GM12873 (cell line): ENCODE measurements around the gene DLX1.

ENCODE experiments used
- TF ChIP-seq, protein P1 (sequence below): IDR thresholded peaks from 2 replicates; pipeline ENCODE4 v1.5.1; 2012; ENCODE audit warnings: low read depth, mild to moderate bottlenecking, moderate library complexity, low read length, control low read depth; ENCODE audit not compliant: insufficient read depth; ENCODE audit errors: missing control alignments

DLX1 gene

DNA sequence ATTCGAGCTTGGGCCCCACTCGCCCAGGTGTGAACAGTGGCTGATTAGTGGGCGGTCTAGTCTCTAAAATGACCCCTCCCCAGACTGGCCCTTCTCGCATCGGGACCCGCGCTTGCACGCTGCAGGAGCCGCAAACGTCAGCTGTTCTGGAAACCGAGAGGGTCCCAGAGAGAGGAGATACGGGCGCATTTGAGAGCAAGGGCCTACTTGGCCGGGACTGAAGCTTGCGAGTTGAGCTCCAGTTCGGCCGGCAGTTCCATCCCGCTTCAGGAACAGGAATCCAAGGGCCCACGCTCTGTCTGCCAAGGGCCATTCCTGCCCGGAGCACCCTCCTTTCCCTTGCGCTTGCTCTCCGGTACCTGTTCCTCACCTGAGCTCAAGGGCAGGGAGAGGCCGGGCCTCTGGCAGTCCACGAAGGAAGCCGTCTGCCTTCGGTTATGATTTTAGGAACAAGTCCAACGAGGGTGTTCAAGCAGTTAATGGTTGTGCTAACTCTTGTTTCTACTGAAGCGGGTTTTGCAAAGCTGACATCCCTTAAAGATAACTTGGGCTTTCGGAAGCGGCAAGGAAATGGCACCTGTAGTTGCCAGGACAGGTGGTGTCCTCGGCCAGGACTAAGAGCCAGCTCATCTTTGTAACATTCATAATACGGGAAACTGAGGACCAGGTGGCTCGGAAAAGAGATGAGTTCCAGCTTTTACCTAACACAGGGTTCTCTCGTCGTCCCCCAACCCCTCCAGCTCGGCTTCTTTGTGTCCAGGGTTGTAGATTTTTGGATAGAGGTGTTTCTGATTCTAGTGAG lies 3.9 kb upstream of the DLX1 start:
- TF ChIP-seq, protein P1, sequence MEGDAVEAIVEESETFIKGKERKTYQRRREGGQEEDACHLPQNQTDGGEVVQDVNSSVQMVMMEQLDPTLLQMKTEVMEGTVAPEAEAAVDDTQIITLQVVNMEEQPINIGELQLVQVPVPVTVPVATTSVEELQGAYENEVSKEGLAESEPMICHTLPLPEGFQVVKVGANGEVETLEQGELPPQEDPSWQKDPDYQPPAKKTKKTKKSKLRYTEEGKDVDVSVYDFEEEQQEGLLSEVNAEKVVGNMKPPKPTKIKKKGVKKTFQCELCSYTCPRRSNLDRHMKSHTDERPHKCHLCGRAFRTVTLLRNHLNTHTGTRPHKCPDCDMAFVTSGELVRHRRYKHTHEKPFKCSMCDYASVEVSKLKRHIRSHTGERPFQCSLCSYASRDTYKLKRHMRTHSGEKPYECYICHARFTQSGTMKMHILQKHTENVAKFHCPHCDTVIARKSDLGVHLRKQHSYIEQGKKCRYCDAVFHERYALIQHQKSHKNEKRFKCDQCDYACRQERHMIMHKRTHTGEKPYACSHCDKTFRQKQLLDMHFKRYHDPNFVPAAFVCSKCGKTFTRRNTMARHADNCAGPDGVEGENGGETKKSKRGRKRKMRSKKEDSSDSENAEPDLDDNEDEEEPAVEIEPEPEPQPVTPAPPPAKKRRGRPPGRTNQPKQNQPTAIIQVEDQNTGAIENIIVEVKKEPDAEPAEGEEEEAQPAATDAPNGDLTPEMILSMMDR = no peak

DNA sequence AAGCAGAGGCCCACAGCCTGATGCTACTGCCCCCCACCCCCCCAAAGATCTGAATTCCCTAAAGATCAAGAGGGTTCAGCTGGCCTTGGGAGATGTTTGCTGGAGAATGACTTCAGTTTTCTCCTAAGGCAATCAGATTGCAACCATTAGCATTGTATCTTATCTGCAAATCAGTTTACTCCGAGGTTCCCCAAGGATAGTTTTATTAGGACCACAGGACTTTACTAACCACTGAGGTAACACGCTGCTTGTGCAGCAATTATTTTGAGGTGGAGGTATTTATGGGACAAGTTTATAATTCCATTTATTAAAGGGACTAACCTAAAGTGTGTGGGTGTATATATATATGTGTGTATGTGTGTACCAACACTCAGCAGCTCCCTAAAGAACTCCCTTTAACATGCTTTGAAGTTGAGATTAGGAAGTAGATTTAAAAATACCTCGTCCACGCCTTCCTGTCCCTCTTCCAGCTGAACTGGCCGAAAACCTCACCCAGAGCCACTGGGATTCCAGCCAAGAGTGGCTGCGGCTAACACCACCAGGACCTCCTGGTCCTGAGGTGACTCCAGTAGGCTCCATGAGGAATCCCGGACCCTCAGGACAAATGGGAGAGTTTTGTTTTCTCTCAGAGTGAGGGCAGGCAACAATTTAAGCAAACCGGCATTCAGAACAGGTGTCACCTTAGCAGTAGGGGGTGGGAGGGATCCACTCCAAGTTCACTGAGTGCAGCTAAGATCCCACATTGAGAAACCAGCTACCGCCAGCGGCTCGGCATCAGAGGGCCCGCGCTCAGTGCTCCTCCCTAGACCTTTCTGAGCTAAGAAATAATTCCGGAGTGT lies 3.0 kb upstream of the DLX1 start:
- TF ChIP-seq, protein P1 = no peak

DNA sequence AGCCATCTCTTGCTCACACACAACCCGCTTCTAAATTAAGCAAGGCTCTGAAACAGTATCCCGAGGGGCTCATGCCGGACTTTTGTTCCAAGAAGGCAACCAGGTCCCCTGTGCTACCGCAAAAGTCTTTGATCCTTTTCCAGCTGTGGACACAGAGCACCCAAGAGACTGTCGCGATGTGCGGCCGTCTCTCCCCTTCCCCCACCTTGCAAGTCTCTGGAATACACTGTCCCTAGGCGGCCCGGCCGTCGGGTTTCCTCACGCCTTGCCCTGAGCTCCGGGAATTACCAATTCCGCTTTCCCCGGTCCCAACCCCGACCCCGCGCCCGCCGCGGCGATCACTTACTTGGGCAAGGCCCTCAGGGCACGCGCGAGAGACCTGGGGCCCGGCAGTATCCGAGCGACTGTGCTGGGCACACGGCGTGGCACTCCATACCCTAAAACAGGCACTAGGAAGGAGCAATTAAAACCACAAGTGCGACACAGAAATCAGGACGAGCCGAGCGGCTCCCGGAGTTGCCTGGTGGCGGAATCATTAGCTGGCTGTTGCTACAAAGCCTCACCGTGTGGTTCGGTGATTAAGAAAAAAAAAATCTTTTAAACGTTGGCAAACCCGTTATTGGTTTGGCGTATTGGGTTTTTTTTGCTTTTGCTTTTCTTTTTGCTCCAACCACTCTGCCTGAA lies 2.2 kb upstream of the DLX1 start:
- TF ChIP-seq, protein P1 = no peak

DNA sequence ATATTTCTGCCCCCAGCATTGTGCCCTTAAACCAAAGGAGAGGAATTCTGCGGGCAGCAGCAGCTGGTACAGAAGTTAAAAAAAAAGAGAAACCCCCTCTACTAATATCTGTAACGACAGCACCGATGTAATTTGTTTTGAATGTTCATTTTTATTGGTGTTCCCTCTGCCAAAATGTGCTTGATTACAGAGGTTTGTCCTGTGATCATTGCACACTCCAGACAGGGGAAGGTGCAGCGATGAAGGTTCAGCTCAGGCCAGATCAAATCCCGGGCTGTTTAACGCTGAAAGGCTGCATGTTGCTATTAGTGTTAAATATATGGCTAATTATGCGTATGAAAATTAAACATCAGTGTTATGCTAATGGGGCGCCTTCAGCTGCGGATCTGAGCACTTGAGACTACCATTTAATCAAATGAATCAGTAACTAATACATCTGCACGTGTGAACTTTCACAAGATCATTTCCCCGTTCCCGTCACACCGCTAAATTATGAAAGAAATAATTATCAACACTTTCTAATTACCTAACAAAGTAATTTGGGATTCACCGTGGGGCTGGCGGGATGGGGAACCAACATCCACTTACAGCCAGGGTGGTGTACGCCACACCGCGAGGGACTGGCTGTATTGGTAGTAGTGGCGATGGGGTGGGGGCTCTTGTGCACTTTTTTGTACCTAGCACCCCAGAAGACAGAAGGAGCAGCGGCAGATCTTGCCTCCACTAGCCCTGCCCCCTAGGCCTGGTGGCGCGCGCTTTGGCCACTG lies 1.5 kb upstream of the DLX1 start:
- TF ChIP-seq, protein P1 = no peak

DNA sequence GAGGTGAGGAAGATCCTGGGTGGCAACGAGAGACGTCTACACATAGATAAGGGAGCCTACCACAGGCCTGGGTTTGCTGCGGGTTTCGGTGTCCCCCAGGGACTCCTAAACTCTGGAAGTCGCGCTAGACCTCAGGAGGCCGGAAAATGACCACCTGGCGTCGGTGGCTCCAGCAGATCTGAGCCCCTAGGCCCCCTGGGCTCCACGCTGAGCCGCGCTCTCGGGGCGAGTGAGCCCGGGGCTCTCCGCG lies 987 bp upstream of the DLX1 start:
- TF ChIP-seq, protein P1 = no peak

DNA sequence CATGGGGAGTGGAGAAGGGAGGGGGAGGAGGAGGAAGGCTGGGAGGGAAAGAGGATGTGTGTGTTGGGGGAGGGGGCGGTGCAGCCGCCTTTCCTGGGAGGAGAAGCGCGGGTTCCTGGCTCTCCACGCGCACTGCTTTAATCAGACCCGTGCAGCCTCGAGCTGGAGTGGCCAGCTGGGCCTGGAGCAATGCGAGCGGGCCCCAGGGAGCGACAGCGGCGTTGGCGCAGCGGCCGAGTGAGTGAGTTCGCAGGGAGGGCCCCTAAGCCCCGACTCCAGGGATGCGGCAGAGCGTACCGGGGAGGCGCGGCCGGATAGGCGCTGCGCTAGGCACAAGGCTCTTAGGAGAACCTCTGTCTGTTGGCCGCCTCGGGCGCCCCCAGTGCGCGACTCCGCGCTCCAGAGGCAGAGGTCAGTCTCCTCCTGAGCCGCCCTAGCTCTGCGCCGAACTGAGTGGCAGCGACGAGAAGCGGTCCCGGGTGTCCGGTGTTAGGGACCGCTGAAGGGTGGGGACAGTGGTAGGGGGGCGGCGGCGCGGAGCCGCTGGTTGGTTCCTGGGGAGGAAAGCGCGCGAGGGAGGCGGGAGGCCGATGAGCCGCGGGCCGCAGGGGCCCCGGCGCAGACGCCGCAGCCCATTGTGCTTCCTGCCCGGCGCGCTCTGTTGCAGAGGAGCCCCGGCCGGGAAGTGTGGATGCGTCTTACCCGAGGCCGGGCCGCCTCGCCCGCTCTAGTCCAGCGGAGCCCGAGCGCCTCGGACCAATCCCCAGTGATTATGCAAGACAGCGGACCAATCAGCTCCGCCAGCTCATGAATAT lies 455 bp upstream of the DLX1 start:
- TF ChIP-seq, protein P1 = no peak
